GM21723 (cell line): ENCODE results near the gene CRYGS.

ENCODE experiments used
- ATAC-seq: cut with Tn5 transposase; IDR thresholded peaks from one replicate; pipeline ENCODE4 v1.9.1; 2021; ENCODE audit warnings: mild to moderate bottlenecking, moderate library complexity; ENCODE audit not compliant: unreplicated experiment

CRYGS gene

DNA sequence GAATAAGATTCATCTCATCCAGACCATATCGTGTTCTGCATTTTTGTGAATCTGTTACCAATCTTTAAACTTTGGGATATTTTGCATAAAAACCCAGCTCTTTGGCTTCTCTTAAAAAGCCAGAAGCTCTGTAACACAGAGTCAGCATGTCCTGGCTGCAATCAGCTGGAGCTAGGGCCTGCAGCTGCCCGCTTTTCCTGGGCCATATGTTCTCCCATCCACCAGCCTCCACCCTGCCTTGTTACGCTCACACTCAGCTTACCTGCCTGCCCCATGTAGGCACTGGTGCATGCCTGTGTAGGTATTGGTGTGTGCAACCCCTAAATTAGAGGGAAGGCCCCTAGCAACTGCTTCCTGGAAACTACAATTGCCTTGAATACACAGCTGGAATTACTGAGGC, 48.2 kb downstream of the CRYGS start:
- no peak for ATAC-seq

DNA sequence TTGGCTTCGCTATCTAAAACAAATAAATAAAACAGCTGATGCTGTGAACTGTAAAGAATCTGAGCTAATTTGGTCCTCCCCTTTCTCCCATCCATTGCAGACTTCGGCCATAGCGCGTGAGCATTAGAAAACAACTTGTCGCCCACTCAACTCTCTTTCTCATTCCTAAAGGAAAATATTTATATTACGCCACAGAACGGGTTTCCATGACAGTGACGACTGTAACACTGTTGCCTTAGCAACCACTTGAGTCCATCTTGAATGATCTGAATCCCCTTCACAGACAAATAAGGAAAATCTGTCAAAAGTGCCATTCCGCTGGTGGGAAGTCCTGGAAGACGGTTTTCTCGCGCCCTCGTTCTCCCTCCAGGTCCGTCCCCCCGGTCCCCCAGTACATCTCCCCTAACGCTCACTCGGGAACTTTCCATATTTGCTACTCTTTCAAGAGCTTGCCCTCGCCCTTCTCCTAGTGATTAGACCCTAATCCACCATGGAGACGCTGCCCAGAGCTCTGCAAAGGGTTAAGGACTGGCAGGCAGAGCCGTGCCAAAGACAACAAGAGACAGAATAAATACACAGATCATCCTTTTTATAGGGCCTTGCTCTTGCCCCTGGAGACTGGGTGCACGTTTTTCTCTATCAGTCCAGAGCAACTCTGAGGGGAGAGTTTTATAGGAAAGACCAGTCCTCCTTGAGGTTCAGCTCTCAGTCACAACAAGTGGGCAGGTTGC, 50.5 kb downstream of the CRYGS start:
- no peak for ATAC-seq

DNA sequence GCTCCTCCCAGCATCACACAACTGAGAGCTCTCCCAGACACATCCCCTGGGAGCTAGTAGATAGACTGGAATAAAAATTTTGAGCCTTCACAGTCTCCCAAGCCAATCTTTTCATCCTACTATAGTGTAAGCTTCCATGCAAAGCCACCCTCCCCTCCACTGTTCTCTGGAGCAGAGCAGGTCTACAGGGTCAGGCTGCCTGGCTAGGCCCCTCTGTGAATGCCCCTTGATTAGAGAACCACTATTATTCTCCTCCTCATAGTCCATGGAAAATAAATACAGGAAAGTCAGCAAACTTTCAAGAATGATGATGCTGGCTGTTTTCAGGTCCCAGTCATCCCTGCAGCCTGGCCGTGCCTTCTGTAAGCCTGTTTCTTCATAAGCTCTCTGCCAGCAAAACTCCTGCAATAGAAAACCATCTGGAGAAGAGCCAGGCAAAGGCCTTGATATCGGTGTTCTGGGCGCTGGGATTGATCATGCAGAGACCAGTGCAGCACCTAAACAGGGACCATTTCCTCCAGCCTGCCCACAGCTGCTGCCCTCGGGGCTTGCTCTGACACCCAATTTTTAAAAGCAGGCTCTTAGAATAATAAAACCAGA, 51.7 kb downstream of the CRYGS start:
- ATAC-seq, result no peak

DNA sequence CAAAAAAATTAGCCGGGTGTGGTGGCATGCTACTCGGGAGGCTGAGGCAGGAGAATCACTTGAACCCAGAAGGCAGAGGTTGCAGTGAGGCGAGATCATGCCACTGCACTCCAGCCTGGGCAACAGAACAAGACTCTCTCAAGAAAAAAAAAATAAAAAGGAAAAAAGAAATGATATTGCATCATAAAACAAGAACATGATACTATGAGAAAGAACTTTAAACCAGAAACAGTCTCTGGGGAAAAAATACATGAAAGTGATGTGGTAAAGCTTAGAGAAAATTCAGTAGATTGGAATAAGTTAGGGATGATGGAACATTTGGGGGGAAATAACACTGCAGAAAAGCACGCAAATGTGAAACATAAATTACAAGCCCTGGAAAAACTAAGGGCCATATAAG, 54.7 kb downstream of the CRYGS start:
- no peak for ATAC-seq
